ENCODE measurements around the gene NADK.
"Not testable (repeated sequence)": the region's sequence is repeated elsewhere in the genome, so short reads cannot be mapped to it uniquely, and the experiment has no call there.

DNA sequence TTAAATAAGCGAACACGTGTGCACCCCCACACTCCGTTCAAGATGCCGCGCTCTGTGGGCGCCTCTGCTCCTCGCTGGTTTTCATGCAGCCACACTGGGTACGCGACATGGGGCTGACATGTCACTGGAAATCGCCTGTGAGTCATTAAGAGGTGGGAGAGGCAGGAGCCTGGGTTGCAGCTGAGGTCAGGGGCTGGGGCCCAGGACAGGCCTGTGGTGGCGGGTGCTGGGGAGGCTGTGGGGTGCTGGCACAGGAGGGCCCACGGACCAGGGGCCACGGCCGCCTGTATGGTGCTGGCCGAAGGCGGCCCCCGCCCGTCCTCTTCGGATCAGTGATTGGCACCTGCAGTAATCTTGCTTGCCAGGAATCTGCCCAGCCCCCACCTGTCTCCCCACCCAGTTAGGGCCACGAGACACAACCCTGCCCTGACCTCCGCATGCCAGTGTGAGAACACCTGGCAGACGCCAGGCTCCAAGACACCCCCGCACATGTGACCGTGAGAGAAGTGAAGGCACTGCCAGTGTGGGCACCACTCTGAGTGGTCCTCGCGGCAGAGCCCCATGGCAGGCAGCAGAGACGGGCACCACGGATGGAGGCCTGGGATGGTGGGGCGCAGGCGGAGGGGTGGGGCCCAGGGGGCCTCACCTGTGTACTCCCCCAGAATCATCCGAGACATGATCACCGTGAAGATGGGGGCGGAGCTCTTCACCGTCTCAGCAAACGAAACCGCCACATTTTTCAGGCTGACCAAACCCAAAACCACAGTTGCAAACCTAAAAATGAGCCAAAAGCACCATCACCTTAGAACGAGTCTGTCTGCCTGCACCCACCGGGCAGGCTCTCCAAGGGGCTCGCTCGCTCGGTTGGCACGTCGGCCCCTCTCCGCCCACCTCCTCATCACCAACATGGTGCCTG, 40.3 kb downstream of the NADK start:
- TF ChIP-seq, protein P1, sequence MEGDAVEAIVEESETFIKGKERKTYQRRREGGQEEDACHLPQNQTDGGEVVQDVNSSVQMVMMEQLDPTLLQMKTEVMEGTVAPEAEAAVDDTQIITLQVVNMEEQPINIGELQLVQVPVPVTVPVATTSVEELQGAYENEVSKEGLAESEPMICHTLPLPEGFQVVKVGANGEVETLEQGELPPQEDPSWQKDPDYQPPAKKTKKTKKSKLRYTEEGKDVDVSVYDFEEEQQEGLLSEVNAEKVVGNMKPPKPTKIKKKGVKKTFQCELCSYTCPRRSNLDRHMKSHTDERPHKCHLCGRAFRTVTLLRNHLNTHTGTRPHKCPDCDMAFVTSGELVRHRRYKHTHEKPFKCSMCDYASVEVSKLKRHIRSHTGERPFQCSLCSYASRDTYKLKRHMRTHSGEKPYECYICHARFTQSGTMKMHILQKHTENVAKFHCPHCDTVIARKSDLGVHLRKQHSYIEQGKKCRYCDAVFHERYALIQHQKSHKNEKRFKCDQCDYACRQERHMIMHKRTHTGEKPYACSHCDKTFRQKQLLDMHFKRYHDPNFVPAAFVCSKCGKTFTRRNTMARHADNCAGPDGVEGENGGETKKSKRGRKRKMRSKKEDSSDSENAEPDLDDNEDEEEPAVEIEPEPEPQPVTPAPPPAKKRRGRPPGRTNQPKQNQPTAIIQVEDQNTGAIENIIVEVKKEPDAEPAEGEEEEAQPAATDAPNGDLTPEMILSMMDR (IDR thresholded peaks at IDR 0.05; ENCODE audit: low read depth, low read length, poor library complexity, severe bottlenecking): not testable (repeated sequence)
- TF ChIP-seq EZH2phosphoT487 (IDR thresholded peaks at IDR 0.05; ENCODE audit: borderline replicate concordance, low read length): not testable (repeated sequence)
